IMR-90 (cell line): ENCODE measurements around the gene FAT1.

ENCODE experiments used
- MAZ ChIP-seq: IDR thresholded peaks from 2 replicates; pipeline ENCODE4 v1.6.1; 2012; ENCODE audit warnings: low read depth, mild to moderate bottlenecking, low read length, improper control_type of control experiment, moderate library complexity, borderline replicate concordance
- RFX5 ChIP-seq: IDR thresholded peaks from 2 replicates; pipeline ENCODE4 v1.8.0; 2012; ENCODE audit warnings: low read depth, mild to moderate bottlenecking, low read length, moderate library complexity
- TF ChIP-seq, protein P1 (sequence below): conservative IDR thresholded peaks from 2 replicates; pipeline ENCODE4 v1.5.1; 2012; ENCODE audit warnings: mild to moderate bottlenecking, low read depth, low read length, improper control_type of control experiment

DNA sequence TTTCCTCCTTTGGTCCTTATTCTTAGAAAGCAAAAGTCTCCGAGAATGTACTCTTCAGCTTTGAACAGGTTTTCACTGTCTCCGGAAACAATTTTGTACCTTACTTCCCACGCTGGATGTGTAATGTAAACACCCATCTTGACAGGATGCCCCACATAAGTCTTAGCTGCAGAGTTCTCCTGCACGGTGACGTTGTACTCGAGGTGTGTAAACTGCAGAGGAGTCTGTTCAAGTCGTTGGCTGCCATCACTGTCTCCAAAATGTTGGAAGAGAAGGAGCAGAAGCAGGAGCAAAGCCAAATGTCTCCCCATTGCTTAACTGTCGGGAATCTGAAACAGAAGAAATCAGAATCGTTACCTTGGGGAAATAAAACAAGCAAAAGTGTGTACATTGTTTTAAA is 14.1 kb downstream of the FAT1 start:
- TF ChIP-seq, protein P1, sequence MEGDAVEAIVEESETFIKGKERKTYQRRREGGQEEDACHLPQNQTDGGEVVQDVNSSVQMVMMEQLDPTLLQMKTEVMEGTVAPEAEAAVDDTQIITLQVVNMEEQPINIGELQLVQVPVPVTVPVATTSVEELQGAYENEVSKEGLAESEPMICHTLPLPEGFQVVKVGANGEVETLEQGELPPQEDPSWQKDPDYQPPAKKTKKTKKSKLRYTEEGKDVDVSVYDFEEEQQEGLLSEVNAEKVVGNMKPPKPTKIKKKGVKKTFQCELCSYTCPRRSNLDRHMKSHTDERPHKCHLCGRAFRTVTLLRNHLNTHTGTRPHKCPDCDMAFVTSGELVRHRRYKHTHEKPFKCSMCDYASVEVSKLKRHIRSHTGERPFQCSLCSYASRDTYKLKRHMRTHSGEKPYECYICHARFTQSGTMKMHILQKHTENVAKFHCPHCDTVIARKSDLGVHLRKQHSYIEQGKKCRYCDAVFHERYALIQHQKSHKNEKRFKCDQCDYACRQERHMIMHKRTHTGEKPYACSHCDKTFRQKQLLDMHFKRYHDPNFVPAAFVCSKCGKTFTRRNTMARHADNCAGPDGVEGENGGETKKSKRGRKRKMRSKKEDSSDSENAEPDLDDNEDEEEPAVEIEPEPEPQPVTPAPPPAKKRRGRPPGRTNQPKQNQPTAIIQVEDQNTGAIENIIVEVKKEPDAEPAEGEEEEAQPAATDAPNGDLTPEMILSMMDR: no peak
- no peak for TF ChIP-seq MAZ
- TF ChIP-seq RFX5: no peak
